ENCODE data around the gene SIX5.

The SIX5 gene

GRCh38 chr19:45772912-45773311 lies 3.9 kb upstream of the SIX5 start:
- no peak for DNase-seq

DNA sequence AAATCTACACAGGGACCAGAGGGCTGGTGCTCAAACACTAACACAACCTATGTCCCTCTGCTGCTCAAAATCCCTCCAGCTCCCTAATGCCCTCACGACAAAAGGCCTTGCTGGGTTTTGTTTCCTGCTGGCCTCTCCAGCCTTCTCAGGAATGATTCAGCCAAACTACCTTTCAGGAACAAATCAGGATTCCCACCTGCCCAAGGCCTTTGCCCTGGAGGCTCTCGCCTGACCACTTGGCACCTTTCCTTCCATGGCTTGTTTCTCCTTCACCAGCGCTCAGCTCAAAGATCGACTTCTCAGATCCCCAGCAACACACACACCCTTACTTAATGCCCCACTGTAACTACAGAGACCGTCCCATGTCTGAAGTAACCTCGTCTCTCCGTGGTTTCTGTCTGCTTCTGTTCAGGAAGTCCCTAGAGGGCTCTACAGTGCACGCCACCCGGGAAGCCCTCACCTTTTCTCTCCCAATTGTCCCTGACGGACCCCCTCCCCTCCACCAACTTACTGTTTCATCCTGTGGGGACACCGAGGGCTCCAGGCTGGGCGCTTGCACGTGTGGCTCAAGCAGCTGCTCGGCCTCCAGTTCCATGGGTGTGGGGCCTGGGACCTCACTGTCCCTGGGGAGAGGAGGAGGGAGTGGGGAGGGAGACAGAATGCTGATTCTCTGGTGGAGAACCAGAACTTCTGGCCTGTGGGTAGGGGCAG lies 3.2 kb upstream of the SIX5 start:
- DNase-seq: no peak

DNA sequence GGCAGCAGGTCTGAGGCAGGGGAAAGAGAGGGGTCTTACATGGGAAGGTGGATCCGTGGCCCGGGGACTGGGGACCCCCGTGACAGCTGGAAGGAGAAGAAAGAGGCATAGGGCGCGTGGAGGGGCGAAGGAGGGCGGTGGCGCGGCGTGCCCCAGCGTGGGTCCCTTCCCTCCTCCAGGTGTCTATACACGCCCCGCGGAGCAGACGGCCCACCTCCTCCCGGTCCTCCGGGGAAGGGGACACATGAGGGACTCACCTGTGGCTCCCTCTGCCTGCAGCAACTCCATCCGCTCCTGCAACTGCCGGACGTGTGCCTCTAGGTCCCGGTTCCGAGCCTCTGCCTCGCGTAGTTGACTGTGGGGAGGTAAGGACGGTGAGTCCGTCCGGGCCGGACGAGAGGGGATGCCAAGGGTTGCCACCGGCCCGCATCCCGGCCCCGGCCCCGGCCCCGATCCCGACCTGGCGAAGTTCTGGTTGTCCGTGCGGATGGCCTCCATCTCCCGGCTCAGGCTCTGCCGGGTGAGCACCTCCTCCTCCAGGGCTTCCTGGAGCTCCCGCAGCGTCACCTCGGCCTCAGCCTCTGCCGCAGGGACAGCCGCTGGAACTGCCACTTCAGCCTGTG lies 2.4 kb upstream of the SIX5 start:
- no peak for DNase-seq

DNA sequence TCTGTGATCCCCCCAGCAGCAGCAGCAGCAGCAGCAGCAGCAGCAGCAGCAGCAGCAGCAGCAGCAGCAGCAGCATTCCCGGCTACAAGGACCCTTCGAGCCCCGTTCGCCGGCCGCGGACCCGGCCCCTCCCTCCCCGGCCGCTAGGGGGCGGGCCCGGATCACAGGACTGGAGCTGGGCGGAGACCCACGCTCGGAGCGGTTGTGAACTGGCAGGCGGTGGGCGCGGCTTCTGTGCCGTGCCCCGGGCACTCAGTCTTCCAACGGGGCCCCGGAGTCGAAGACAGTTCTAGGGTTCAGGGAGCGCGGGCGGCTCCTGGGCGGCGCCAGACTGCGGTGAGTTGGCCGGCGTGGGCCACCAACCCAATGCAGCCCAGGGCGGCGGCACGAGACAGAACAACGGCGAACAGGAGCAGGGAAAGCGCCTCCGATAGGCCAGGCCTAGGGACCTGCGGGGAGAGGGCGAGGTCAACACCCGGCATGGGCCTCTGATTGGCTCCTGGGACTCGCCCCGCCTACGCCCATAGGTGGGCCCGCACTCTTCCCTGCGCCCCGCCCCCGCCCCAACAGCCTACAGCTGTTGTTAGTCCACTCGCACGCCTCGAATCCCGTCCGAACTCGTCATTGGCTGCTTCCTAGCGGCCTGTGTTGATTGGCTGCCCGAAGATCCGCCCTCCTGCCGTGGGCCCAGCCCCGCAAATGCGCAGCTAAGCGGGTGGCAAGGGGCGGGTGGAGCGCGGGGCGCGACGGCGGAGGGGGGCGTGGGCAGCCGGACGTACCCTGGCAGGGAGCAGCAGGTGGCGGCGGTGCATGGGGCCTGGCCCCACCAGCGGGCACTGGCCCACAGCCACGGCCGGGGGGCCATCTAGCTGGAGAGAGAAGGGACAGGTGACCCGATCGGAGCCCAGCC lies 1.4 kb upstream of the SIX5 start:
- peak; percentile 86 for DNase-seq

GRCh38 chr19:45769821-45770191 lies 754 bp upstream of the SIX5 start:
- peak; percentile 71 for DNase-seq

DNA sequence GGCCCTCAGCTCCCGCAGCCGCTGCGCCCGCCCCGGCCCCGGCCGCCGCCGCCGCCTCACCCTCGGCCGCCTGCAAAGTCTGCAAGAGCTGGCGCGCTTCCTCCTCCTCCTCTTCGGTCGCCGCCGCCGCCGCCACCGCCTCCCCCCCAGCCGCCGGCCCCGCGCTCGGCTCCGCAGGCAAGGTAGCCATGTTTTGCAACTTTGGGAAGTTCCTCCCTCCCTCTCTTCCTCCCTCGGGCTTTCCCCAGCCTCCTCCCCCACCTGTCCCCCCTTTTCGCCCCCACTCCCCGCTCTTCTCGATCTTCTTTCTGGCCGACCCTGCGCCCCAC lies 433 bp downstream of the SIX5 start:
- peak; percentile 27 for DNase-seq

DNA sequence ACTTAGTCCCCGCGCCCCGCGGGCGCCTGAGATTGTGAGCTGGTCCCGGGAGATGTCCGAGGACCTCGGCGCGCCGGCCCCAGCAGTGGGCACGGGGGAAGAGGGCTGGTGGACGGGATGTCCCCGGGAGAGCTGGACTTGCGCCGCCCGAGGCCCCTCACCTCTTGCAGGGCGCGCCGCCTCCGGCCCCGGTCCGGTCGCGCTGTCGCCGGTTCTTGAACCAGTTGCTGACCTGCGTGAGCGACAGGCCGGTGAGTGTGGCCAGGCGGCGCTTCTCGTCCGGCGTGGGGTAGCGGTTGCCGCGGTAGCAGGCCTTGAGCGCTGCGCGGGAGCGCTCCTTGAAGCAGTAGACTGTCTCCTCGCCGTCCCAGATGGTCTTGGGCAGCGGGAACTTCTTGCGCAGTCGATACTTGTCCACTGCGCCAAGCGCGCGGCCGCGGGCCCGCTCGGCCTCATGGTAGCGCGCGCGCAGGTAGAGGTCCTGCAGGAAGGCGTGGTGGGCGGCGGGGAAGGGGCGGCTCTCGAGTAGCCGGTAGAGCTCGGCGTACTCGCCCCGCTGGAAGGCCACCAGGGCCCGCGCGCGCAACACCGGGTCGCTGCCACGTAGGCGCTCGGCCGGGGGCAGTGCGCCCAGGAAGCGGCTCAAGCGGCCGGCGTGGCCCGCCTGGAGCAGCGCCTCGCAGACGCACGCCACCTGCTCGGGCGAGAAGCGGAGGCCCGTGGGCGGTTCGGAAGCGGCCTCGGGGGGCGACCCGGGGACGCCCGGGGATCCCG lies 984 bp downstream of the SIX5 start:
- DNase-seq: no peak

- no peak for DNase-seq
Observed at GRCh38 chr19:45767410-45767880, 1.6 kb downstream of the SIX5 start.

DNA sequence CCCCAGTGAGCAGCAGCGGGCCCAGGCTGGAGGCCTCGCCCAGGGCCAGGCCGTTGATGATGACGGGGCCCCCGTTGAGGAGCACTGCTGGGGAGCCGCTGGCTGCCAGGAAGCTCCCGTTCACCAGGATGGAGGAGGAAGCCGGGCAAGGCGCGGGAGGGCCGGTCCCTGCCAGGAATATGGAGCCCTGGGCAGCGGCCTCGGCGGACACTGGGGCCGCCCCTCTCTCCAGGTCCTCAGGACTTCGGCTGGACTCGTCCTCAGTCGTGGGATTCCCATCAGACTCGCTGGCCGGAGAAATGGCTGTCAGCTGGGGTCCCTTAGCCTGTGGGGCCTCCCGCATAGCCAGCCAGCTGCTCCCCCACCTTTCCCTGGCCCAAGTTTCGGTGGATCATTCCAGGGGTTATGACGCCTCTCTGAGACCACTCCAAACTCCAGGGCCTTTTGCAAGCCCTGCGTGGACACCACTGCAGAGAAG lies 2.1 kb downstream of the SIX5 start:
- DNase-seq: no peak

DNA sequence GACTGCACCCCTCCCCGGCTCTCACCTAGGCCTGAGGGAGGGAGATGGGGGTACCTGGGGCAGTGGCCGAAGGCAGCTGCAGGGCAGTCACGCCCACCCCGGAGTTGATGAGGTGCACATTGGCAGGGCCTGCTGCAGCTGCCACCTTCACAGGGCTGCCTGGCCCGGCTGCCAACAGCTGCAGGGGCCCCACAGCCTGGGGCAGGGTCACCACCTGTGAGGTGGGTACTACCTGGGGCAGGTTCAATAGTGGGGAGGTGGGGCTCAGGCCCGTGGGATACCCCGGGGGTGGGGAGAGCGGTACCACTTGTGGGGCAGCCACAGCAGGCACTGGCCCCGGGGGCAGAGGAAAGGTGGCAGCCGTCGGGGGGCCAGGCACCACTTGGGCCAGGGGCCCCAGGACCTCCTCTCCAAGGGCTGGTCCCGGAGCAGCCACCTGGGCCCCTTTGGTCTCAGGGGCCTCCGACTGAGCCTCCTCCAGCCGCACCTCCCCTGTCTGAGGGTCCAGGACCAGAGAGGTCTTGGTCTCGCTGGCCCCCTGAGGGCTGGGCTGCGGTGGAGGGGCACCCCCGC lies 2.7 kb downstream of the SIX5 start:
- DNase-seq: no peak

GRCh38 chr19:45765702-45766295 lies 3.3 kb downstream of the SIX5 start:
- DNase-seq: no peak

- no peak for DNase-seq
Observed at GRCh38 chr19:45764945-45765701, 3.9 kb downstream of the SIX5 start.

DNA sequence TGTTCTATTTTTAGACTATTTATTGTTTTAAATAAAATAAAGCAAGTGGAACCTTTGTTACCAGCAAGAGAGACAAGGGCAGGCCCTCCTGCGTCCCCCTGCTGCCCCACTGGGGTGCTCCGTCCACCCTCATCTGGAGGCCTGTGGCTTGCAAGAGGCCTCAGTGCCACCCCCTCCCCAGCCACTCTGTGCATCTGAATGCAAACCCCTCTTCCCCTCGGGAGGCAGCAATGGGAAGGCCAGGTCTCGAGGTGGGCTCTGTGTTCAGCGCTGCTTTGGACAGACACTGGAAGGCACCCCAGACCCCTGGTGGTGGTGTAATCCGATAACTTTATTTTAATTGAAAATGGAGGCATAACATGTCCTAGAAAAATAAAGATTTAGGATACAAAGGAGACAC lies 4.6 kb downstream of the SIX5 start:
- DNase-seq: no peak

- no peak for DNase-seq
Observed at GRCh38 chr19:45763691-45764294, 5.3 kb downstream of the SIX5 start.

GRCh38 chr19:45762870-45763631 lies 6.0 kb downstream of the SIX5 start:
- DNase-seq: no peak

- no peak for DNase-seq
Observed at GRCh38 chr19:45761714-45762113, 7.3 kb downstream of the SIX5 start.

- DNase-seq: no peak
Observed at GRCh38 chr19:45758921-45759320, 10.1 kb downstream of the SIX5 start.

DNA sequence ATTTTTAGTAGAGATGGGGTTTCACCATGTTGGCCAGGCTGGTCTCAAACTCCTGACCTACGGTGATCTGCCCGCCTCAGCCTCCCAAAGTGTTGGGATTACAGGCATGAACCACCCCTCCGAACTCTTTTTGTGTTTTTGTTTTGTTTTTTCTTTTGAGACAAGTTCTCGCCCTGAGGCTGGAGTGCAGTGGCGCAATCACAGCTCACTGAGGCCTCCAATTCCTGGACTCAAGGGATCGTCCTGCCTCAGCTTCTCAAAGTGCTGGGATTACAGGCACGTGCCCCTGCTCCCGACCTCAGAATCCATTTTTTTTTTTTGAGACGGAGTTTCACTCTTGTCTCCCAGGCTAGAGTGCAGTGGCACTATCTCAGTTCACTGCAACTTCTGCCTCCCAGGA lies 11.4 kb downstream of the SIX5 start:
- no peak for DNase-seq

GRCh38 chr19:45754323-45754722 lies 14.7 kb downstream of the SIX5 start:
- DNase-seq: no peak

DNA sequence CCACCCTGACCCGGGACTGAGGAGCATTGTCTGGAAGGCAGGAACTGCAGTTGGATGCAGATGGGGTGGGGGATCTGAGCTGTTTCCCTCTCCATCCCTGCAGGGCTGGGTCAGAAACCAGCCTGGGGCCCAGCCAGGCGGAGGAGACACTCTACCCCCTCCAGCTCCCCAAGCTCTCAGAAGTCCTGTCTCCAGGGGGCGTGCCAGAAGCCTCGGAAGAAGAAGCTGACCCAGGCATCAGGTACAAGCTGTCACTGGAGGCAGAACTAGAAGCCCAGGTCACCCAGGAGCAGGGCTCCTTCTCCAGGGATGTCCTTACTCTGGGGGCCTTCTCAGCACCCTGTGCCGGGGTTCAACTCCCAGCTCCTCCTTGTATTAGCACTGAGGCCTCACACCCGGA lies 15.5 kb downstream of the SIX5 start:
- DNase-seq: no peak

Data from central memory CD4-positive, alpha-beta T cell (primary cell).